Measurements from ENCODE around the gene LRRC3. TPM values are rescaled to one million over a fixed set of nuclear protein-coding genes. Genes with fewer than 3 reads are reported as not detected.
A peak's percentile ranks its signal among the peaks of the same experiment; 100 is the strongest.

Gene LRRC3
- total and polyA plus RNA-seq, 2 of the 8 experiments (the other 6 are each of a cell fraction or from before 2014, with no cell fraction given) = 3.1 to 5.4 TPM

GRCh38 chr21:44461464-44462001 is 6.2 kb downstream of the LRRC3 start:
- CTCF ChIA-PET (ENCODE audit: partially characterized antibody) = interaction anchor here (0.6 to 1.6 kb wide), 8 partner anchors 8 to 271 kb away, joined by 3 to 13 read pairs (median 4); no protein-coding TSS in a partner anchor
- peaks cover 0 to 4% of the 10 kb centered on the region in 2 experiments for H4K20me1 ChIP-seq (replicated peaks in 1 of 2; ENCODE audit: control insufficient read depth in 1 of 2, insufficient read depth in 2 of 2, low read length in 2 of 2)
- H2BK120ac ChIP-seq (replicated peaks; ENCODE audit: low read depth, low read length) = no peak overlapping the region
- H2BK12ac ChIP-seq (ENCODE audit: low read depth, low read length) = no peak overlapping the region
- H3K4me3 ChIP-seq (ENCODE audit: extremely low read depth in 1 of 4, insufficient read depth in 2 of 4, low read depth in 3 of 4, low read length in 4 of 4) = no peak overlapping the region
- no peaks in the 10 kb centered on the region for H3K36me3 ChIP-seq (ENCODE audit: control insufficient read depth in 2 of 4, insufficient read depth in 4 of 4, low read length in 3 of 4)
- H3K9ac ChIP-seq (replicated peaks in 1 of 4; ENCODE audit: extremely low read depth in 1 of 4, low read depth in 3 of 4, low read length in 3 of 4) = no peak overlapping the region
- no peak overlapping the region for H2BK15ac ChIP-seq (ENCODE audit: low read length)
- H3K23me2 ChIP-seq (ENCODE audit: low read depth, low read length) = no peaks in the 10 kb centered on the region; the same call in 1 of the 2 replicates
- no peaks in the 10 kb centered on the region for H3K9me3 ChIP-seq (ENCODE audit: insufficient read depth in 2 of 2, low read depth in 1 of 2, low read length in 1 of 2)
- no peak overlapping the region for H3K18ac ChIP-seq (ENCODE audit: extremely low read depth, low read length)
- H3K79me2 ChIP-seq (ENCODE audit: control insufficient read depth in 1 of 2, insufficient read depth in 2 of 2, low read length in 2 of 2) = no peaks in the 10 kb centered on the region
- H4K91ac ChIP-seq (replicated peaks; ENCODE audit: insufficient read length, low read length) = no peak overlapping the region
- POLR2A ChIA-PET (ENCODE audit: partially characterized antibody) = no interaction called here
- H2BK20ac ChIP-seq (ENCODE audit: low read length) = no peak overlapping the region
- H3K79me1 ChIP-seq (ENCODE audit: low read depth, low read length) = no peaks in the 10 kb centered on the region
- H3K4me1 ChIP-seq (replicated peaks in 1 of 4; ENCODE audit: control insufficient read depth in 3 of 4, insufficient read depth in 4 of 4, low read length in 3 of 4) = peaks cover 0 to 2% (median 0%) of the 10 kb centered on the region in 4 experiments; a peak in 2 of 7 replicates
- H3K4me2 ChIP-seq (ENCODE audit: insufficient read depth in 1 of 2, low read depth in 2 of 2, low read length in 2 of 2) = no peak overlapping the region
- H3K27ac ChIP-seq (ENCODE audit: low read depth, low read length) = no peak overlapping the region
- H2AFZ ChIP-seq (ENCODE audit: low read length) = no peak overlapping the region
- no peak overlapping the region for H3K14ac ChIP-seq (ENCODE audit: insufficient read length)
- no peak overlapping the region for H3K4ac ChIP-seq (replicated peaks; ENCODE audit: insufficient read length, low read depth, low read length)
- DNase-seq (ENCODE audit: low read depth in 1 of 2, low spot score in 2 of 2) = no peak
- peak in 1 of 3 experiments; percentile 4; a peak in 1 of 4 replicates for TF ChIP-seq CTCF (IDR thresholded peaks at IDR 0.05; ENCODE audit: control extremely low read depth in 1 of 3, insufficient read depth in 1 of 3, low read depth in 1 of 3, low read length in 3 of 3)
- TF ChIP-seq USF2 (IDR thresholded peaks at IDR 0.05; ENCODE audit: low read length) = no peak
- FAIRE-seq = no peak
- H3K27me3 ChIP-seq (replicated peaks in 1 of 4; ENCODE audit: control insufficient read depth in 3 of 4, extremely low read depth in 1 of 4, insufficient read depth in 3 of 4, low read length in 3 of 4) = peaks cover 0 to 4% (median 0%) of the 10 kb centered on the region in 4 experiments; a peak in 2 of 7 replicates
- no peak overlapping the region for H3K56ac ChIP-seq (replicated peaks; ENCODE audit: insufficient read length, low read depth, low read length)
- no peak overlapping the region for H2AK5ac ChIP-seq (ENCODE audit: low read depth, low read length)
- H4K5ac ChIP-seq (ENCODE audit: insufficient read length, low read depth, low read length) = no peak overlapping the region
- WGBS, 2 experiments (ENCODE audit: extremely low coverage in 1 of 2, insufficient coverage in 1 of 2, insufficient read length in 1 of 2, insufficient replicate concordance in 2 of 2, low coverage in 1 of 2, low lambda C conversion rate in 2 of 2, missing lambda C conversion rate in 1 of 2) = 93% methylated on average over 15 of the region's 15 CpGs; no CpG with 5 or more reads in 1 of the 2 experiments
- H2BK5ac ChIP-seq (ENCODE audit: low read depth, low read length) = no peak overlapping the region
- H3K23ac ChIP-seq (ENCODE audit: insufficient read length) = no peak overlapping the region
- no peak overlapping the region for H4K8ac ChIP-seq (ENCODE audit: extremely low read depth, insufficient read depth, low read length)

All from H1 (cell line).